ENCODE results near the gene CACNA2D2. TPM values are rescaled to one million over a fixed set of nuclear protein-coding genes. Genes with fewer than 3 reads are reported as not detected.
A peak's percentile ranks its signal among the peaks of the same experiment; 100 is the strongest.

The CACNA2D2 gene
- total RNA-seq, 4 donors from 2014 or later: 0.31 to 1.7 (median 0.66) TPM

DNA sequence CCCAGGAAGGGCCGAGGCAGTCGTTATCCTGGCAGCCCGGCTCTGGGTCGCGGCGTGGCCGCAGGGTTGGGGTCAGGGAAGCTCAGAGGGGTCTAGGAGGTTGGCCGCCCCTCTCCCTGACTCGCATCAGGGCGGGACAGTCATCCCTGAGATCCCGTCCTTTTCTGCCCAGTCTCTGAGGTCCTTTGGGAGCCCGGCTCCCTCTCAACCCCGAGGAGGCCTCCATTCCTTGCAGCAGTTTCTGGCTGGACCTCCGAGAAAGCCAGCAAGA lies 181.4 kb downstream of the CACNA2D2 start:
- H3K27me3 ChIP-seq: no peaks in the 10 kb centered on the region
- TF ChIP-seq EP300 (IDR thresholded peaks at IDR 0.05) (no peak), POLR2AphosphoS5 (IDR thresholded peaks at IDR 0.05) (no peak), POLR2A (IDR thresholded peaks at IDR 0.05) (peak in 1 of 2 donors; percentile 24)
- 10% methylated on average over 2 of the region's 14 CpGs; no CpG with 5 or more reads in 1 of the 2 donors for WGBS, 2 donors (ENCODE audit: low coverage in 1 of 2)
- peak overlapping the region; percentile 51 to 89 for H3K4me3 ChIP-seq
- peaks cover 0 to 93% (median 46%) of the 10 kb centered on the region in 3 donors for H3K4me1 ChIP-seq
- peaks cover 0 to 48% of the 10 kb centered on the region in 2 donors for H3K36me3 ChIP-seq
- ATAC-seq: no peak
- H3K9me3 ChIP-seq: no peaks in the 10 kb centered on the region
- H3K27ac ChIP-seq: peak overlapping the region; percentile 36 to 97 (median 95)

- peak in 1 of 2 donors; percentile 55 for TF ChIP-seq POLR2A (IDR thresholded peaks at IDR 0.05)
- TF ChIP-seq EP300 (IDR thresholded peaks at IDR 0.05): no peak
- TF ChIP-seq, protein P1, sequence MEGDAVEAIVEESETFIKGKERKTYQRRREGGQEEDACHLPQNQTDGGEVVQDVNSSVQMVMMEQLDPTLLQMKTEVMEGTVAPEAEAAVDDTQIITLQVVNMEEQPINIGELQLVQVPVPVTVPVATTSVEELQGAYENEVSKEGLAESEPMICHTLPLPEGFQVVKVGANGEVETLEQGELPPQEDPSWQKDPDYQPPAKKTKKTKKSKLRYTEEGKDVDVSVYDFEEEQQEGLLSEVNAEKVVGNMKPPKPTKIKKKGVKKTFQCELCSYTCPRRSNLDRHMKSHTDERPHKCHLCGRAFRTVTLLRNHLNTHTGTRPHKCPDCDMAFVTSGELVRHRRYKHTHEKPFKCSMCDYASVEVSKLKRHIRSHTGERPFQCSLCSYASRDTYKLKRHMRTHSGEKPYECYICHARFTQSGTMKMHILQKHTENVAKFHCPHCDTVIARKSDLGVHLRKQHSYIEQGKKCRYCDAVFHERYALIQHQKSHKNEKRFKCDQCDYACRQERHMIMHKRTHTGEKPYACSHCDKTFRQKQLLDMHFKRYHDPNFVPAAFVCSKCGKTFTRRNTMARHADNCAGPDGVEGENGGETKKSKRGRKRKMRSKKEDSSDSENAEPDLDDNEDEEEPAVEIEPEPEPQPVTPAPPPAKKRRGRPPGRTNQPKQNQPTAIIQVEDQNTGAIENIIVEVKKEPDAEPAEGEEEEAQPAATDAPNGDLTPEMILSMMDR (IDR thresholded peaks at IDR 0.05): peak in 2 of 4 experiments; percentile 56 to 68
- 0 to 20% methylated on average over 1 to 4 of the region's 59 CpGs for WGBS, 2 donors (ENCODE audit: low coverage in 1 of 2)
- Histone ChIP-seq H3K9me3 (no peaks in the 10 kb centered on the region), H3K36me3 (peaks cover 0 to 49% of the 10 kb centered on the region in 2 donors), H3K4me3 (peak overlapping the region; percentile 51 to 89), H3K27me3 (no peaks in the 10 kb centered on the region), H3K27ac (peak overlapping the region; percentile 61 to 97 (median 95)), H3K4me1 (peaks cover 0 to 93% (median 46%) of the 10 kb centered on the region in 3 donors)
- peak; percentile 90 for ATAC-seq
Measured at GRCh38 chr3:50321336-50322114, 181.9 kb downstream of the CACNA2D2 start.

DNA sequence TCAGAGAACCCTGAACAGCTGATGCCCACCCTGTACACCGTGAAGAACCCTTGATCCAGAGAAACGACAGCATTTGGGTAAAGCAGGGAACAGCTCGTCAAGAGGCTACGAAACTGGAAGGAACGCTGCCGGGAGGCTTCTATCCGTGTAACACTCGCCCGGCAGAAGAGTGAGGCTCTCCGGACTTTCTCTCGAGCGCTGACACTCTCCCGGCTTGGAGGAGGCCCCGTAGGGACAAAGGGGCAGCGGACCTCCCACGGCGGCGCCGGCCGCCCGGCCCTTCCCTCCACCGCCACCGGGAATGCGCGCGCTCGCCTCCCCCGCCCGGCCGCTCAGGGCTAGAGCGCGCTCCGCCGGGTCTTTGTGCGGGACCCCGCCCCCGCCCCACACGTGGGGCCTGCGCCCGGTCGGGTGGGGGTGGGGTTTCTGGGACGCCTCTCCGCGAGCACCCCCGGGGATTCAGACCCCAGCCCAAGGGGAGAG lies 182.5 kb downstream of the CACNA2D2 start:
- no peaks in the 10 kb centered on the region for H3K27me3 ChIP-seq
- H3K36me3 ChIP-seq: peaks cover 0 to 49% of the 10 kb centered on the region in 2 donors
- ATAC-seq: peak; percentile 73
- no peaks in the 10 kb centered on the region for H3K9me3 ChIP-seq
- TF ChIP-seq EP300 (IDR thresholded peaks at IDR 0.05) (no peak), POLR2AphosphoS5 (IDR thresholded peaks at IDR 0.05) (peak; percentile 39), POLR2A (IDR thresholded peaks at IDR 0.05) (peak in 1 of 2 donors; percentile 52)
- TF ChIP-seq, protein P1 (IDR thresholded peaks at IDR 0.05): peak in 1 of 4 experiments; percentile 22
- WGBS, 2 donors (ENCODE audit: low coverage in 1 of 2): 0% methylated on average over 2 of the region's 45 CpGs; no CpG with 5 or more reads in 1 of the 2 donors
- H3K27ac ChIP-seq: peak overlapping the region; percentile 61 to 97 (median 95)
- H3K4me3 ChIP-seq: peak overlapping the region; percentile 51 to 89
- peaks cover 0 to 89% (median 46%) of the 10 kb centered on the region in 3 donors for H3K4me1 ChIP-seq

- WGBS, 2 donors (ENCODE audit: low coverage in 1 of 2): 45% methylated on average over 4 of the region's 29 CpGs; no CpG with 5 or more reads in 1 of the 2 donors
- TF ChIP-seq EP300 (IDR thresholded peaks at IDR 0.05): no peak
- no peak for TF ChIP-seq POLR2A (IDR thresholded peaks at IDR 0.05)
- no peak for TF ChIP-seq POLR2AphosphoS5 (IDR thresholded peaks at IDR 0.05)
- TF ChIP-seq, protein P1 (IDR thresholded peaks at IDR 0.05): no peak
- no peaks in the 10 kb centered on the region for H3K27me3 ChIP-seq
- peak overlapping the region; percentile 51 to 89 for H3K4me3 ChIP-seq
- peak overlapping the region in 3 of 4 donors; percentile 94 to 97 (median 96) for H3K27ac ChIP-seq
- H3K9me3 ChIP-seq: no peaks in the 10 kb centered on the region
- ATAC-seq: no peak
- H3K4me1 ChIP-seq: peaks cover 0 to 81% (median 46%) of the 10 kb centered on the region in 3 donors
- H3K36me3 ChIP-seq: peaks cover 0 to 47% of the 10 kb centered on the region in 2 donors
Measured at GRCh38 chr3:50319894-50320625, 183.4 kb downstream of the CACNA2D2 start.
